Measurements from ENCODE around the gene GAL3ST3.
"Not testable (repeated sequence)": the region's sequence is repeated elsewhere in the genome, so short reads cannot be mapped to it uniquely, and the experiment has no call there.

Gene GAL3ST3, protein sequence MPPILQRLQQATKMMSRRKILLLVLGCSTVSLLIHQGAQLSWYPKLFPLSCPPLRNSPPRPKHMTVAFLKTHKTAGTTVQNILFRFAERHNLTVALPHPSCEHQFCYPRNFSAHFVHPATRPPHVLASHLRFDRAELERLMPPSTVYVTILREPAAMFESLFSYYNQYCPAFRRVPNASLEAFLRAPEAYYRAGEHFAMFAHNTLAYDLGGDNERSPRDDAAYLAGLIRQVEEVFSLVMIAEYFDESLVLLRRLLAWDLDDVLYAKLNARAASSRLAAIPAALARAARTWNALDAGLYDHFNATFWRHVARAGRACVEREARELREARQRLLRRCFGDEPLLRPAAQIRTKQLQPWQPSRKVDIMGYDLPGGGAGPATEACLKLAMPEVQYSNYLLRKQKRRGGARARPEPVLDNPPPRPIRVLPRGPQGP

DNA sequence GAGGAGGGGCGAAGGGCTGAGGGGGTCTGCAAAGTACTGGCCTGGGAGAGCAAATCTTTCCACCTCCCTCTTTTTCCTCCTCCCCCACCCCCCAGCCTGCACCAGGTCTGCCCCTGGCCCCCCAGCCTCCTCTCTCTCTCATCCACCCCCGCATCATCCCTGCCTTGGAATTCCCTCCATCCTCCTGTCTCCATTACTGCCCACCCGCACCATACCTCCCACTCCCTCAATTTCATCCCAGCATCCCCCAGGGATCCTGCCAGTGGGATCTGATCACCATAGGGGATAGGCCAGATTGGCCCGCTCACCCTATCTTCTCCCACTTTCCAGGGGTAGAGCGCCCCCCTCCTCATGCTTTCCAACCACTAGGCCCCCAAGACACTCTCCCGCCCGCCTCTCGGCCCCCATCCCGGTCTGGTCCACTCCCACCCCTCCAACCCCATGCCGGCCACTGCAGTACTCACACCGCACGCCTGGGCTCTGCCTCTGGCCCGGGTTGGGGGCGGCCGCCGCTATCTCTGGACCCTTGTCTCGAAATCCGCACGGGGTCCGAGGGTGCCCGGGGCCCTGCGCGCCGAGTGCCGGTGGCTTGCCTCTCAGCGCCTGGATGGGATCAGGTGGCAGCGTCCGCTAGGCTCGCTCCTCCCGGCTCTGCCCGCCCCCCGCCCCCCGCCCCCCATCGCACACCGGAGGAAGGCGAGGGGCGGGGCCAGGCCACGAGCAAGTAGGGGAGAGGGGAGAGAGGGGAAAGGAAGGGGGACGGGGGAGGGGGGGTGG, at the start of gene GAL3ST3:
GAL3ST3 (minus strand) TSS at position 615 of the 777 bp plus-strand sequence. CDS start 3,746 bp downstream, outside the sequence.
- peak; percentile 75 for DNase-seq

GRCh38 chr11:66092125-66092524, 43.2 kb upstream of the GAL3ST3 start:
- not testable (repeated sequence) for DNase-seq

DNA sequence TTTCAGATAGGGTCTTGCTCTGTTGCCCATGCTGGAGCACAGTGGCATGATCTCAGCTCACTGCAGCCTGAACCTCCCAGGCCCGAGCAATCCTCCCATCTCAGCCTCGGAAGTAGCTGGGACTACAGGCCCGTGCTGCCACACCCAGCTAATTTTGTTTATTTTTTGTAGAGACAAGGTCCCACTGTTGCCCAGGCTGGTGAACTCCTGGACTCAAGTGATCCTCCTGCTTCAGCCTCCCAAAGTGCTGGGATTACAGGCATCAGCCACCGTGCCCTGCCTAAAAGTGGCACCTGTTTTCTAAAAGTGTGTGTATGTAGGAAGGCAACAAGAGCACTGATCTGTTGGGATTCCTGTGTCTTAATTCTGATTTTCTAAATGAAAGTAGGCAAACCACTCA, 41.3 kb upstream of the GAL3ST3 start:
- no peak for DNase-seq

DNA sequence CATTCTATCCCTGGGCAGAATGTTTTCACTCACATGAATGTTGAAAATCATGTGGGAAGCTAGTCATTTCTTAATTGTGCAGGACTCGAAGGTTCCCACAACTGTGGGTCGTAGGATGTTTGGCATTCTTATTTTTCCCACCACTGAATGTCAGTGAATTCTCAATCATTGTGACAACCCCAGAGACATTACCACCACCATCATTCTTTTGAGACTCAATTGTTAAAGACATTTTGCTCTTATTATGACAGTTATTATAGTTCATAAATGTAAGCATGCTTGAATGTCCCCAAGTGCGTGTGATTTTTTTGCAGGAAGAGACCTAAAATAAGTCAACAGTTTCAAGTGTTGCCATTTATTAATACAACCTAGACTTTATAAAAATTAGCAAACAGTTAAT, 40.1 kb upstream of the GAL3ST3 start:
- no peak for DNase-seq

DNA sequence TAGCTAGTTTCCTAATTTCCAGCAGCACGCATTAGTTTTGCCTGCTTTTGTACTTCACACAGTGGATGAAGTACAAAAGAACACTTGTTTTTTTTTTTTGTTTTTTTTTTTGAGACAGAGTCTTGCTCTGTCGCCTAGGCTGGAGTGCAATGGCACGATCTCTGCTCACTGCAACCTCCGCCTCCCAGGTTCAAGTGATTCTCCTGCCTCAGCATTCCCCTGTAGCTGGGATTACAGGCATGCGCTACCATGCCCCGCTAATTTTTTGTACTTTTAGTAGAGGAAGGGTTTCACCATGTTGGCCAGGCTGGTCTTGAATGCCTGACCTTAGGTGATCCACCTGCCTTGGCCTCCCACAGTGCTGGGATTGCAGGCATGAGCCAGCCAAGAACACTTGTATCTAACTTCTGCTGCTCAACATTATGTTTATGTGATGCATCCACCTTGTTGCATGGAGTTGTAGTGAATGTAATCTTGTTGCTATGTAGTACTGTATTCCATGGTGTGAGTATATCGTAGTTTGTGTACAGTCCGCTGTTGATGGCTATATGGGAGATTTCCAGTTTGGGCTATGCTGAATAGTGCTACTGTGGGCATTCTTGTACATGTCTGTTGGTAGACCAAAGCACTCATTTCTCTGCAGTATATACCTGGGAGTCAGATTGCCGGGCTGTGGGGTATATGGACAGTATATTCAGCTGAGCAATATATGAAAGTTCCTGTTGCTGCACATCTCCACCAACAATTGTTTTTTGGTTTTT, 38.4 kb upstream of the GAL3ST3 start:
- DNase-seq = no peak

- DNase-seq = peak; percentile 28
Observed at GRCh38 chr11:66084821-66085475, 36.0 kb upstream of the GAL3ST3 start.

DNA sequence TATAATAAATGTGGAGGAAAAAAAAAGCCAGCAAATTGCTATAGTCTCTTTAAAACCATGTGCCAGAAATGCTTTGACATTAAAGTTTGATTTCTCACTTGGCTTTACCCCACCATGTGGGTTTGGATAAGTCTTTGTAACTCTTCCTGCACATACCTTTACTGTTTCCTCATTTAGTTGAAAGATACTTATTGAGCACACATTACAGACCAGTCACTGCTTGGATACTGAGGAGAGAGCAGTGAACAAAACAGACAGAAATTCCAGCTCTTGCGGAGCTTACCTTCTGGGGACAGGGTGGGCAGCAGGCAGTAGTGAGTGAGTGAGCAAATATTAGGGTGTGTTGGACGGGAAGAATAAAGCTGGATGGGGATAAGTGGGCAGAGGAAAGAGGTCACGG, 34.8 kb upstream of the GAL3ST3 start:
- no peak for DNase-seq

GRCh38 chr11:66082946-66083698, 34.2 kb upstream of the GAL3ST3 start:
- peak; percentile 97 for DNase-seq

- peak; percentile 59 for DNase-seq
Observed at GRCh38 chr11:66081505-66081904, 32.5 kb upstream of the GAL3ST3 start.

GRCh38 chr11:66080055-66080817, 31.3 kb upstream of the GAL3ST3 start:
- peak; percentile 34 for DNase-seq

GRCh38 chr11:66078949-66079348, 30.0 kb upstream of the GAL3ST3 start:
- not testable (repeated sequence) for DNase-seq

GRCh38 chr11:66077927-66078326, 29.0 kb upstream of the GAL3ST3 start:
- DNase-seq = no peak

DNA sequence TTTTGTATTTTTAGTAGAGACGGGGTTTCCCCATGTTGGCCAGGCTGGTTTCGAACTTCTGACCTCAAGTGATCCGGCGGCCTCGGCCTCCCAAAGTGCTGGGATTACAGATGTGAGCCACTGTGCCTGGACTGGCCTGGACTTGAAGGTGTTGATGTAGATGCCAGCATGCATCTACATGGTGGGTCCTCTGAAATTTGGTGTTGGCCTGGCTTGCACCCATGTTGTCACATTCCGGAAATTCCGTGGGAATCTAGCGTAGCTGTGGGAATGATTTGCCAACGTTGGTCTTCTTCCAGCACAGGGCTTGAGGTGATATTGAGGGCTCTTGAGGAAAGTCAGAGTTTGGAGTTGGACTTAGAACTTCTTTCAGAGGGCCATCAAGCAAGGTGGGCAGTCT, 27.6 kb upstream of the GAL3ST3 start:
- DNase-seq = no peak

GRCh38 chr11:66075273-66075672, 26.3 kb upstream of the GAL3ST3 start:
- DNase-seq = no peak

- DNase-seq = no peak
Observed at GRCh38 chr11:66073669-66074068, 24.7 kb upstream of the GAL3ST3 start.

GRCh38 chr11:66072518-66072917, 23.6 kb upstream of the GAL3ST3 start:
- DNase-seq = no peak

DNA sequence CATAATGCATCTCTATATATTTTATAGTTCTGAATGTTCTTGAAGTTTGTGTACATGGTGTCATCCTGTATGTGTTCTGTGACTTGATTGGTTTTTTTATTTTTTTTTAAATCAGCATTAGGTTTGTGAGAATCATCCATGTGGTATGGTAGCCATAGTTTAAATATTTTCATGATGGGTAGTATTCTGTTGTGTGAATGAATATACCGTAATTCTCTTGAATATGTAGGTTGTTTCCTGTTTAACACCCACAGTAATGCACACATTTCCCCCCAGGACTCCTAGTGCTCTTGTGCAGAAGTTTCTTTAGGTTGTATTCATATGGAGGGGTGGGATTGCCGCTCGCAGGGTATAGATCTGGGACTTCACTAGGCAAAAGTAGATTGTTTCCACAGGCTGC, 23.1 kb upstream of the GAL3ST3 start:
- no peak for DNase-seq

GRCh38 chr11:66071381-66071801, 22.4 kb upstream of the GAL3ST3 start:
- no peak for DNase-seq

DNA sequence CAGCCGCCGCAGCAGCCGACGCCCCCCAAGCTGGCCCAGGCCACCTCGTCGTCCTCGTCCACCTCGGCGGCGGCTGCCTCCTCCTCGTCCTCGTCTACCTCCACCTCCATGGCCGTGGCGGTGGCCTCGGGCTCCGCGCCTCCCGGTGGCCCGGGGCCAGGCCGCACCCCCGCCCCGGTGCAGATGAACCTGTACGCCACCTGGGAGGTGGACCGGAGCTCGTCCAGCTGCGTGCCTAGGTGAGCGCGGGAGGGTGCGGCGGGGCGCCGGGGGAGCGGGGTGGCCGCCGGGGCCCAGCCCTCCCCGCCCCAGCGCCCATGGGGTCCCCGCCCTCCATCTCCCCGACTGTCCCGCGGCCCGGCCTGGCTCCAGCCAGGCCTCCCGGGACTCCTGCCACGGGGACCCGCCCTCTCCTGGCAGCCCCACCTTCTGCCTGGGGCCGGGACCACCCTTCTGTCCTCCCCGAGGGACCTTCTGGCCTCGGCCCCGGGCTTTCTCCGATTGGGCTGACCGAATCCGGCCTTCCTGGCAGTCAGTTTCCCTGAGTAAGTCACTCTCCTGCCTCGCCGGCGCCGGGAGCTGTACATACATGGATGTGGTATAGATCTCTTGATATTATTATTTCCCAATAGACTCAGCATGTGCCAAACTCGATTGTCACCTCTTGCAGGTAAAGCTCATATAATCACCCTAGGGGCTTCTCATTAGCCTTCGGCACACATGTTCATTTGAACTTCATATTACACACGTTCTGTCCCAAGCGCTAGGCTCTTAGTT, 21.8 kb upstream of the GAL3ST3 start:
- peak; percentile 54 for DNase-seq

Measured in NCI-H69 (cell line).